NAMALWA (cell line): Measurements from ENCODE around the gene DNAH12.
"Not testable (repeated sequence)": the region's sequence is repeated elsewhere in the genome, so short reads cannot be mapped to it uniquely, and the experiment has no call there.

ENCODE experiments used
- DNase-seq: peaks from one replicate; pipeline ENCODE4 v3.0.0-alpha.2; 2015; ENCODE audit warnings: low spot score

DNAH12 gene

GRCh38 chr3:57518276-57518915, 25.7 kb downstream of the DNAH12 start:
- no peak for DNase-seq

DNA sequence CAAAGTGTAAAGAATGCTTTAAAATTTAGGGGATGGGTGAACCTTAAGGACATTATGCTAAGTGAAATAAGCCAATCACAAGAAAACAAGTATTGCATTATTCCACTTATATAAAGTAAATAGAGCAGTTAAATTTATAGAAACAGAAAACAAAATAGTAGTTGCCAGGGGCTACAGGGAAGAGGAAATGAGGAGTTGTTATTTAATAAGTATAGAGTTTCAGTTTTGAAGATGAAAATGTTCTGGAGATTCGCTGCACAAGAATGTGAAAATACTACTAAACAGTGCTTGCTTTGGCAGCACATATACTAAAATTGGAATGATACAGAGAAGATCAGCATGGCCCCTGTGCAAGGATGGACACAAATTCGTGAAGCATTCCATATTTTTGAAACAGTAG, 32.0 kb downstream of the DNAH12 start:
- no peak for DNase-seq

DNA sequence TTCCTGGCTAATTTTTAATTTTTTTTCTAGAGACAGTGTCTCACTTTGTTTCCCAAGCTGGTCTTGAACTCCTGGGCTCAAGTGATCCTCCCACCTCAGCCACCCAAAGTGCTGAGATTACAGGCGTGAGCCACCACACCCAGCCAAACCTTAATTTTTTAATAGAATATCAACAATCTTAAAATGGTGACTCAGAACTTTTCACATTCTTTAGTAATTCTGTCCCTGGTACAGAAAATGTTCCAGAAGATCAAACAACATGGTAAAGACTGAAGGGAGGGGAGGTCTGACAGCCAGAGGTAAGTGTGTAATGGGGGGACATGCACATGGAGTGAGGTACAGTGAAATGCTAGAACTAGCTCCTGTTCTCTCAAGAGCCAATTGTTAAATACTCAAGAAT, 38.2 kb downstream of the DNAH12 start:
- no peak for DNase-seq

DNA sequence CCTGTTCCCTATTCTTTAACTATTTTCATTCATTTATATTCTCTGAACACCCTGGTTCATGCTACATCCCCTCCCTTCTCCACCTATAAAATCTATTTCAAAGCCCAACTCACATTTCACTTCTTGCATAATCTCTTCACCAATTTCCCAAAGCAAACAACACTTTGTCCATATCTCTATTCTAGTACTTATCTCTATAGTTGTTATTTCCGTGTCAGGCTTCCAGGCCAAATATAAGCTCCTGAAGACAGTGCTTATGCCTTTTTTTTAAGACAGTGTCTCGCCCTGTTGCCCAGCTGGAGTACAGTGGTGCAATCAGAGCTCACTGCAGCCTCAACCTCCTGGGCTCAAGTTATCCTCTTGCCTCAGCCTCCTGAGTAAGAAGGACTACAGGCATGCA, 43.6 kb downstream of the DNAH12 start:
- DNase-seq = no peak

- no peak for DNase-seq
Observed at GRCh38 chr3:57497904-57498303, 46.2 kb downstream of the DNAH12 start.

DNA sequence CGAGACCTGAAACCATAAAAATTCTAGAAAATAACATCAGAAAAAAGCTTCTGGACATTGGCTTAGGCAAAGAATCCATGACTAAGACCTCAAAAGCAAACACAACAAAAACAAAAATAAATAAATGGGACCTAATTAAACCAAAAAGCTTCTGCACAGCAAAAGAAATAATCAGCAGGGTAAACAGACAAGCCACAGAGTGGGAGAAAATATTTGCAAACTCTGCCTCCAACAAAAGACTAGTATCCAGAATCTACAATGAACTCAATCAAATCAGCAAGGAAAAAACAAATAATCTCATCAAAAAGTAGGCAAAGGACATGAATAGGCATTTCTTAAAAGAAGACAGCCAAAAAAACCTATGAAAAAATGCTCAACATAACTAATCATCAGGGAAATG, 59.6 kb downstream of the DNAH12 start:
- no peak for DNase-seq

DNA sequence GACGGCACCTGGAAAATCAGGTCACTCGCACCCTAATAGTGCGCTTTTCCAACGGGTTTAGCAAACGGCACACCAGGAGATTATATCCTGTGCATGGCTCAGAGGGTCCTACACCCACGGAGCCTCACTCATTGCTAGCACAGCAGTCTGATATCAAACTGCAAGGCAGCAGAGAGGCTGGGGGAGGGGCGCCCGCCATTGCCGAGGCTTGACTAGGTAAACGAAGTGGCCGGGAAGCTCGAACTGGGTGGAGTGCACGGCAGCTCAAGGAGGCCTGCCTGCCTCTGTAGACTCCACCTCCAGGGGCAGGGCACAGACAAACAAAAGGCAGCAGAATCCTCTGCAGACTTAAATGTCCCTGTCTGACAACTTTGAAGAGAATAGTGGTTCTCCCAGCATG, 67.0 kb downstream of the DNAH12 start:
- not testable (repeated sequence) for DNase-seq

DNA sequence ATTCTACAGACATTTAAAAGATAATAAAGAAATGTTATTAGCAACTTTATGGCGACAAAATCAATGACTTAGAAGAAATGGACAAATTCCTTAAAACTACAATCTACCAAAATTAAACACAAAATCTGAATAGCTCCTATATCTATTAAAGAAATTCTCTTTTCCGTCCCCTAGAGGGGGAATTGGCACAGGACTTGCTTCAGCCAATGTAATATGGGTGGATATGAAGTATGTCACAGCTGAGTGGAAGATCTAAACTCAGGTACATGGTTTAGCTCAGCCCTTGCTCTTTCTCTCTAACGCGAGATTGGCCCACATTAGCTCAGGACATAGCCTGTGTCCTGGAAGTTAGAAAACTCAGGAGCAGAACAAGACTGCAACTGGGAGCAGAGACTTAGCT, 79.3 kb downstream of the DNAH12 start:
- no peak for DNase-seq

DNA sequence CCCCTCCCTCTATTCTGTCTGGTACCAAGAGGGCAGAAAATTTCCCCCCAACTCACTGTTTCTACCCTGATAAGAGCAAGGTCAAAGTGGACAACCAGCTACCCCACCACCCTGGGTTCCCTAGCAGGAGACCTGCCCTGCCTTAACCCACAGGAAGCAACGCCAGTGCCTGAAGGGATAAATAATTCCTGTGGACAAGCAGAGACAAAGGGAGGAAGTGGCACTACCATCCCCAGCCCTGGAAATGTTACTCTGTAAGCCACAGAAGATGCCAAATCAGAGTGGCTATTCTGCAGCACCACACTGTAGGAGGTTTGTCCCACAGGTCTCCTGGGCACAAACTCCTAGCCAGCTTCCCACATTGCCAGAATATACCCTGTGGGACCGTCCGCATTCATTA, 80.1 kb downstream of the DNAH12 start:
- DNase-seq = no peak

- no peak for DNase-seq
Observed at GRCh38 chr3:57451150-57451846, 92.8 kb downstream of the DNAH12 start.

DNA sequence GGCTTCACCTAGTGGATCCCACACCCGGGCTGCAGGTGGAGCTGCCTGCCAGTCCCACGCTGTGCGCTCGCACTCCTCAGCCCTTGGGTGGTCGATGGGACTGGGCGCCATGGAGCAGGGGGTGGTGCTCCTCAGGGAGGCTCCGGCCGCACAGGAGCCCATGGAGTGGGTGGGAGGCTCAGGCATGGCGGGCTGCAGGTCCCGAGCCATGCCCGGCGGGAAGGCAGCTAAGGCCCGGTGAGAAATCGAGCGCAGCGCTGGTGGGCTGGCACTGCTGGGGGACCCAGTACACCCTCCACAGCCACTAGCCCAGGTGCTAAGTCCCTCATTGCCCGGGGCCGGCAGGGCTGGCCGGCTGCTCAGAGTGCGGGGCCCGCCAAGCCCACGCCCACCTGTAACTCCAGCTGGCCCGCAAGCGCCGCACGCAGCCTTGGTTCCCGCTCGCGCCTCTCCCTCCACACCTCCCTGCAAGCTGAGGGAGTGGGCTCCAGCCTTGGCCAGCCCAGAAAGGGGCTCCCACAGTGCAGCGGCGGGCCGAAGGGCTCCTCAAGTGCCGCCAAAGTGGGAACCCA, 94.8 kb downstream of the DNAH12 start:
- not testable (repeated sequence) for DNase-seq

- DNase-seq = not testable (repeated sequence)
Observed at GRCh38 chr3:57448489-57448888, 95.7 kb downstream of the DNAH12 start.

DNA sequence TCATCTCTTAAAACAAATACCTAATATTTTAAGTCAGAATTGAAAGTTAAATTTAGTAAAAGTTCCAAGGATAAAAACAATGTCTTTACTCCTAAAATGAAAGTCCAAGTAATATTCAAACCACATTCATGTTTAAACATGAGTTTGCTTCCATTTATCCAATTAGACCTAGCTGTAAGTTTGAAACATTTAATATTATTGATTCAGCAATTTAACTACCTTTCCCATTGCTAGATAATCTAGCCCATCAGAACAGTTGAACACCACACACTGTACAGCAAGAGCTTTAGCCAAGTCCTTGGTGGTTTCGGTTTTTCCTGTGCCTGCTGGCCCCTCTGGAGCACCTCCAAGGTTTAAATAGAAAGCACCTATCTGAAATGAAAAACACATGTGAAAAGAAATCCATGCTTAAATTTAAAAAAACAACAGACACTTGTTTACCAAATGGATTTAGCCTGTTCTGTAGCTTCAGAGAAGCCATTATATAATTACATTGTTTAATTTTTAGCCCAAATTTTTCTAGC, 97.8 kb downstream of the DNAH12 start:
- no peak for DNase-seq

DNA sequence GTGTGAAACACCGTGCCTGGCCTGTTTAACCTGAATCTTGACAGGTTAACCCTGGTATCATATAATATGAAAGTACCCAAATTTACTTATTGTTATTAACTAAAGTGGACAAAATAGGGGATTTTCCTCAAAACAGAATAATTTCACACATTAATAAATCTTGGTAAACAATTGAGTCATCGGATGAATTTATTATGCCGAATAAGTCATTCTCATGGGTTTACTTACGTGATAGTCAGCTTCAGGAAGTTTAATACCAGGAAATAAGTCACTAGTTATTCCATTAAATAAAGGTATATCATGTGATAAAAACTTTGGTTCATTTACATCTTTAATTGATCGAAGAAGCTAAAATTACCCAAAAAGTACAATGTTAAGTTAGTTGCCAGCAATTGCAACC, 99.7 kb downstream of the DNAH12 start:
- no peak for DNase-seq

GRCh38 chr3:57440144-57440543, 104.0 kb downstream of the DNAH12 start:
- DNase-seq = not testable (repeated sequence)

DNA sequence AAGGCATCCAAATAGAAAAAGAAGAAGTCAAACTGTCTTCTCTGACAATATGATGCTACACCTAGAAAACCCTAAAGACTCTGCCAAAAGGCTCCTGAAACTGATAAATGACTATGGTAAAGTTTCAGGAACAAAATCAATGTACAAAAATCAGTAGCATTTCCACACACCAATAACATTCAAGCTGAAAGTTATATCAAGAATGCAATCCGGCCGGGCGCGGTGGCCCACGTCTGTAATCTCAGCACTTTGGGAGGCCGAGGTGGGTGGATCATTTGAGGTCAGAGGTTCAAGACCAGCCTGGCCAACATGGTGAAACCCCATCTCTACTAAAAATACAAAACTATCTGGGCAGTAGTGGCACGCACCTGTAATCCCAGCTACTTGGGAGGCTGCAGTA, 105.7 kb downstream of the DNAH12 start:
- DNase-seq = not testable (repeated sequence)

DNA sequence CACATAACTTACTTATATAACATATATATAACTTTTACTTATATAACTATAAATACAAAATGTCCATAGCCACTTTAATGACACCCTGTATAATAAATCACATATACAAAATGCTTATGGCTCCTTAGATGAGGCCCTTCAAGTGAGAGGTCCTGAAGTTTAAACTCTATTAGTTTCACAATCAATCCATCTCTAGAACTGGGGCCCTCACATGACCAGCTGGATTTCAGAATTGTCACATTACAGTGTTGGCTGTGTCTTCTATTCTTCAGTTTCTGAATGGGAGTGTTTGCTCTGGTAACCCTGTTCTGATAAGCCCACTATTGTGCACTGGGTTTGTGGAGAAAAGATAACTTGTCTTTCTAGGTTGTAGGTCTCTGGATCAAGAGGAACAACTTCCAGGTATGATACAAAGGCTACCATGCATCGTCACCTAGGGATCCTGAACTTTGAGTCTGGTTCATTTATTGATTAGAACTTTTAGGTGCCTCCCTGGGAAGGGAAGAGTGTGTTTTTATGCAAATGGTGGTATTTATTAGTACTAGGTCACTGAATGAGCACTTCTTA, 107.9 kb downstream of the DNAH12 start:
- DNase-seq = no peak

DNA sequence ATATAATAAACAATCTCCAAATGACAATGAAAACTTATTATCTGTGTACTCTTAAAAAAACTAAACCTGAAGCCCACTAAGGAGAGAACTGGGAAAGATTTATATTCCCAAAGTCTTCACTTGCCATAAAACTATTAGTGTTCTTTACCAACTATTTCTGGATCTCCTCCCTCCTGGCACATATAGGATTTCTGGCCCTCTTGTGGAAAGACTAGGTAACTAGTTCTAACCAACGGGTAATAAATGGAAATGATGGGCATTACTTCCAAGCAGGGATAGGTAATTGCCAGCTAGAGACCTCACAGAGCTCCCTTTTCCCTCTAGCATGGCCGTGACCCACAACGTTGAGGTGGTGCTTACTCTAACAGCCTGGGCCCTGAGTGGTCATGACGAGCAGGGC, 110.1 kb downstream of the DNAH12 start:
- DNase-seq = peak; percentile 25

GRCh38 chr3:57423335-57423734, 120.8 kb downstream of the DNAH12 start:
- DNase-seq = no peak

GRCh38 chr3:57421336-57421735, 122.8 kb downstream of the DNAH12 start:
- DNase-seq = no peak

DNA sequence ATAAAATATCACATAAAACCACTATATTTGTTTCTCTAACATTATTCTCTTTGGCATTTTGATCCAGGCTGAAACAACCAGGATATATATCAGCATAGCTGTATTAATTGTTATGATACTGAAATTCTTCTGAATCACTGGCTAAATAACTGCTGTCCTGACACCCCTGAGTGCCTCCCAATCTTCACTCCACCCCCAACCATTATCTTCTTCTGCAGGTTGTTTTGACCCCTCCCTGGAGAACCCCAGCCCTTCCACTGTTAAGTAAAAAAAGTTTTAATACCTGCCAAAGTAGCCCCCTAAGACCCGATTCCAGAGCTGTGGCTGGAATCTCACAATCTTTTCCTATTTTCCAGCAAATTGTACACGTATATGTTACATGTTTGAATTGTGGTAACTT, 124.1 kb downstream of the DNAH12 start:
- DNase-seq = no peak

- no peak for DNase-seq
Observed at GRCh38 chr3:57411715-57412114, 132.4 kb downstream of the DNAH12 start.

- DNase-seq = no peak
Observed at GRCh38 chr3:57409471-57409870, 134.7 kb downstream of the DNAH12 start.
